HG03064 (cell line): Measurements from ENCODE around the gene EDAR.

Source experiments
- ATAC-seq: cut with Tn5 transposase; IDR thresholded peaks from one replicate; pipeline ENCODE4 v1.9.1; 2021; ENCODE audit warnings: low read depth; ENCODE audit not compliant: unreplicated experiment

Gene EDAR

GRCh38 chr2:108942888-108943287, 46.1 kb downstream of the EDAR start:
- ATAC-seq = no peak

- ATAC-seq = no peak
These were observed 46.7 kb downstream of the EDAR start for GRCh38 chr2:108942231-108942825.

GRCh38 chr2:108941767-108942166, 47.3 kb downstream of the EDAR start:
- no peak for ATAC-seq

GRCh38 chr2:108941161-108941665, 47.8 kb downstream of the EDAR start:
- ATAC-seq = no peak

GRCh38 chr2:108940156-108940555, 48.9 kb downstream of the EDAR start:
- ATAC-seq = no peak

- no peak for ATAC-seq
These were observed 50.8 kb downstream of the EDAR start for GRCh38 chr2:108938077-108938710.

GRCh38 chr2:108937367-108938017, 51.5 kb downstream of the EDAR start:
- no peak for ATAC-seq

GRCh38 chr2:108936866-108937265, 52.2 kb downstream of the EDAR start:
- ATAC-seq = no peak

- no peak for ATAC-seq
These were observed 52.8 kb downstream of the EDAR start for GRCh38 chr2:108936076-108936864.

- ATAC-seq = no peak
These were observed 53.7 kb downstream of the EDAR start for GRCh38 chr2:108935271-108935741.

GRCh38 chr2:108934583-108935245, 54.3 kb downstream of the EDAR start:
- no peak for ATAC-seq

- no peak for ATAC-seq
These were observed 54.9 kb downstream of the EDAR start for GRCh38 chr2:108934151-108934550.

GRCh38 chr2:108933691-108934117, 55.3 kb downstream of the EDAR start:
- ATAC-seq = no peak

- no peak for ATAC-seq
These were observed 56.2 kb downstream of the EDAR start for GRCh38 chr2:108932736-108933332.

- no peak for ATAC-seq
These were observed 57.6 kb downstream of the EDAR start for GRCh38 chr2:108931372-108931771.

GRCh38 chr2:108929807-108930425, 59.1 kb downstream of the EDAR start:
- ATAC-seq = no peak

- no peak for ATAC-seq
These were observed 60.2 kb downstream of the EDAR start for GRCh38 chr2:108928660-108929377.

GRCh38 chr2:108927936-108928659, 60.9 kb downstream of the EDAR start:
- ATAC-seq = no peak
